Measurements from ENCODE around the gene ATG4C.
"Not testable (repeated sequence)": the region's sequence is repeated elsewhere in the genome, so short reads cannot be mapped to it uniquely, and the experiment has no call there.

Gene ATG4C

GRCh38 chr1:62765981-62766380, 18.0 kb upstream of the ATG4C start:
- no peak for TF ChIP-seq CTCF (IDR thresholded peaks at IDR 0.05; ENCODE audit: insufficient read depth, low read length, poor library complexity, severe bottlenecking)
- no peaks in the 10 kb centered on the region for H3K36me3 ChIP-seq (ENCODE audit: control insufficient read depth, insufficient read depth, low read length)
- H3K4me3 ChIP-seq (replicated peaks; ENCODE audit: low read depth, low read length) = no peak overlapping the region
- H3K27me3 ChIP-seq (replicated peaks; ENCODE audit: control insufficient read depth, insufficient read depth, low read length) = no peaks in the 10 kb centered on the region
- DNase-seq (ENCODE audit: extremely low read depth, insufficient read length) = no peak

GRCh38 chr1:62768551-62768950, 15.4 kb upstream of the ATG4C start:
- H3K27me3 ChIP-seq (replicated peaks; ENCODE audit: control insufficient read depth, insufficient read depth, low read length); H3K36me3 ChIP-seq (ENCODE audit: control insufficient read depth, insufficient read depth, low read length); DNase-seq (ENCODE audit: extremely low read depth, insufficient read length); H3K4me3 ChIP-seq (replicated peaks; ENCODE audit: low read depth, low read length): not testable (repeated sequence)

GRCh38 chr1:62772607-62773295, 11.2 kb upstream of the ATG4C start:
- H3K4me3 ChIP-seq (replicated peaks; ENCODE audit: low read depth, low read length) = no peak overlapping the region
- H3K36me3 ChIP-seq (ENCODE audit: control insufficient read depth, insufficient read depth, low read length) = no peaks in the 10 kb centered on the region
- no peak for DNase-seq (ENCODE audit: extremely low read depth, insufficient read length)
- no peaks in the 10 kb centered on the region for H3K27me3 ChIP-seq (replicated peaks; ENCODE audit: control insufficient read depth, insufficient read depth, low read length)
- TF ChIP-seq CTCF (IDR thresholded peaks at IDR 0.05; ENCODE audit: insufficient read depth, low read length, poor library complexity, severe bottlenecking) = no peak

GRCh38 chr1:62774006-62774405, 9.9 kb upstream of the ATG4C start:
- H3K27me3 ChIP-seq (replicated peaks; ENCODE audit: control insufficient read depth, insufficient read depth, low read length) = no peaks in the 10 kb centered on the region
- H3K36me3 ChIP-seq (ENCODE audit: control insufficient read depth, insufficient read depth, low read length) = no peaks in the 10 kb centered on the region
- no peak for DNase-seq (ENCODE audit: extremely low read depth, insufficient read length)
- no peak for TF ChIP-seq CTCF (IDR thresholded peaks at IDR 0.05; ENCODE audit: insufficient read depth, low read length, poor library complexity, severe bottlenecking)
- no peak overlapping the region for H3K4me3 ChIP-seq (replicated peaks; ENCODE audit: low read depth, low read length)

- H3K36me3 ChIP-seq (ENCODE audit: control insufficient read depth, insufficient read depth, low read length) = no peaks in the 10 kb centered on the region
- no peak overlapping the region for H3K4me3 ChIP-seq (replicated peaks; ENCODE audit: low read depth, low read length)
- no peaks in the 10 kb centered on the region; the same call in 1 of the 2 replicates for H3K27me3 ChIP-seq (replicated peaks; ENCODE audit: control insufficient read depth, insufficient read depth, low read length)
- DNase-seq (ENCODE audit: extremely low read depth, insufficient read length) = no peak
- TF ChIP-seq CTCF (IDR thresholded peaks at IDR 0.05; ENCODE audit: insufficient read depth, low read length, poor library complexity, severe bottlenecking) = no peak
Observed at GRCh38 chr1:62774971-62775595, 8.8 kb upstream of the ATG4C start.

- Histone ChIP-seq H3K27me3 (replicated peaks; ENCODE audit: control insufficient read depth, insufficient read depth, low read length) (no peaks in the 10 kb centered on the region; the same call in 1 of the 2 replicates), H3K36me3 (ENCODE audit: control insufficient read depth, insufficient read depth, low read length) (no peaks in the 10 kb centered on the region), H3K4me3 (replicated peaks; ENCODE audit: low read depth, low read length) (no peak overlapping the region)
- TF ChIP-seq CTCF (IDR thresholded peaks at IDR 0.05; ENCODE audit: insufficient read depth, low read length, poor library complexity, severe bottlenecking) = no peak
- DNase-seq (ENCODE audit: extremely low read depth, insufficient read length) = no peak
Observed at GRCh38 chr1:62778208-62778607, 5.7 kb upstream of the ATG4C start.
